ENCODE results near the gene RREB1.
"Not testable (repeated sequence)": the region's sequence is repeated elsewhere in the genome, so short reads cannot be mapped to it uniquely, and the experiment has no call there.

Gene RREB1

DNA sequence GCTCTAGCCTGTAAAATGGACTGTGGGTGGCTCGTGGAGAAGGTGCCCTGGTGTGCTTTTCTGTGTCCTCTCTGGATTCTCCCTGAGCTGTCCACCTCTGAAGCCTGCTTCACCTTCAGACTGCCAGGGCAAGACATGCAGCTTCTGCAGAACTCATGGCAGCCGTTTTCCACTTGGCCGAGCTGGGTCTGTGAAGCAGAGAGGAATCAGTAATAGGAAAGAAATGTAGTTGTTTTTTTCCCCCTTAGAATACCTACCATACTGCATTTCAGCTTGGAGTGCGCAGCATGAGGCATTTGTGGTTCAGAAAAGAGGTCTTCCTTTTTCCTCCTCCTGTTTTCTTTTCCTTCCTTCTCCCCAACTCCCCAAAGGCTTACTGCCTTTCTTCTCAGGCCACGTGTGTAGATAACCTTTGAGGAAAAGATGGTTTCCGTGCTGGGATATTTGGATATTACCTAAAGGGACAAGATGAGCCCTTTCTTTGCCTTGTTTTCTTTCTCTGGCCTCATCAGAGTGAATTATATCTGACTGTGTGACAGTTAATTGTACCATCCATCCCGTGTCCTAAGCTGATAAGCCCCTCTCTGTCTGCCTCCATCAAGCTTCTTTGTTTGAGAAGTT is 39.4 kb downstream of the RREB1 start:
- no peak for DNase-seq

DNA sequence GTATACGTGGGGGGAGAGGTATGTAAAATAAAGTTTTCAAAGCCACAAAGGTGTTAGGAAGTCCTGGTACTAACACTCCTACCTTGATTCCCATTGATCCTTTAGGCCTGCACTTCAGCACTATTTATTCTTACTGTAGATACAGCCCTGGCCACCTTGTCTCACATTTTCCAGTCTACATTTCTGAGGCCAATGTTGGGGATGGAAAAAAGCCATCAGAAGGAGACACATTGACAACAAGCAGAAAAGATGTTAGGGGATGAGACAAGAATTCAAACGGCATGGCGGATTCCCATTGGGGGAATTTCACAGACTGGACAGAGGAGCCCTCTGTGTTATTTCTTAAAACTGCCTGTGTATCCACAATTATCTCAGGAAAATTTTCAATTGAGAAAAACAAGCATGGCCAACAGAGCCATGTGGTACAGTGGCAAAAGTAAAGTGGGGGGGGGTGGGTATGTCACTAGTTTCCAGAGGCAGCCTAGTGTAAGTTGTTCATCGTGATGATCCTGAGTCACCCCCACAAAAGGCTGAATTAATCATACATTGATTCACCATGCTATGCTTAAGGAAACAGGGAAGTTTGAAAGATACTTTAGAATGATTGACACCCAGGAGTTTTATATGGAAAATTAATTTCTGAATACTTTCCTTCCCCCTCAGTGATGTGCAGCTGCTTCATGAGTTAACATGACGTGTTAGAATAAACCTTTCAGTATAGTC is 40.5 kb downstream of the RREB1 start:
- no peak for DNase-seq

GRCh38 chr6:7150381-7151064 is 42.8 kb downstream of the RREB1 start:
- DNase-seq = no peak

- no peak for DNase-seq
Observed at GRCh38 chr6:7151381-7151780, 43.6 kb downstream of the RREB1 start.

DNA sequence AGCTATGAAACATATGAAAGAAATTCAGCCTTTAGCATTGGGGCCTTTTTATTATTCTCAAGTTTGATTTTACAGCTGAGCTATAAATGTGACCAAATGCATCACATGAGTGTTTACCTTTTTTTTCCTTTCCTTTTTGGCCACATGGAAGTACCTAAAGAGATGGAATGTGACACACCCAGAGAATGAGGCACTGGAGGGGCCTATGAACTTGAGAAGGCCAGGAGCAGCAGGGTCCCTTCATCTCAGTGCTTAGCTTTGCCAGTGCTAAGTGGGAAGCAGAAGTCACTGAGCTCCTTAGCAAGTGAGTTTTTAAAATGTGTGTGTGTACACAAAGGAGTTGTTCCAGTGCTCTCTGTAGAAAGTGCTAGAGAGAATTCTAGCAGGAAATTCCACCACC is 44.7 kb downstream of the RREB1 start:
- DNase-seq = no peak

GRCh38 chr6:7153789-7154188 is 46.0 kb downstream of the RREB1 start:
- DNase-seq = no peak

DNA sequence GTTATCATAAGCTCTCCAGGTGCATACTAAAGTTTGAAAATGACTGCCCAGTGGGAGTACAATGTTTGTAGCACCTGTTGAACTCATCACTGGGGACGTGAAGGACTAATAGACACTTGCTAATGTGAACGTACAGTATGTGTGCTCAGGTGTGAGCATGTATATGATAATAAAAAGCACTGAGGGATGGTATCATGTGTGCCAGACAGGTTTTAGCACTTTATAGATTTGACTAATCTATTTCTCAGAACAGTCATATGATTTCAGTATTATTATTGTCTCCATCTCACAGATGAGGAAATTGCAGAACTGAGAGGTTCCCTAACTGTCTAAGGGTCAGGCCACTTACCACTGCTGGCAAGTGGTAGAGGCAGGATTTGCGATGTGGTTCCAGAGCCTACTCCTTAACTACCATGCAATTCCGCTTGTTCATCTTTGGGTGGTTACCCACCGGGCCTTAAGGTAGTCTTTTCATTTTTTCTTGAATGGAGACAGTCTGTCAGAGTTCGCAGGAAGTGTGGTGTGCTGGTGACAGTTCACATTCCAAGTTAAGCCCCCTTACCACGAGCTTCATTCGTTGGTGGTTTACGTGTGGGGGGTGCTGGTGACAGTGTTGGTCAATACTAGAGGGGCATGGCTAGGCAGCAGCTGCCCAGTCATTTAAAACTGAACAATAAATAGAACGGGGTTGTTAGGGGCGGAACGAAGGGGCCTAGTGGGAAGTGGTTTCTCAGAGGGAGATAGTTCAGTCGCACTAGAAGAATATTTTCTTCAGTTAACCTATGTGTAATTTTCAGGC is 46.8 kb downstream of the RREB1 start:
- DNase-seq = no peak

DNA sequence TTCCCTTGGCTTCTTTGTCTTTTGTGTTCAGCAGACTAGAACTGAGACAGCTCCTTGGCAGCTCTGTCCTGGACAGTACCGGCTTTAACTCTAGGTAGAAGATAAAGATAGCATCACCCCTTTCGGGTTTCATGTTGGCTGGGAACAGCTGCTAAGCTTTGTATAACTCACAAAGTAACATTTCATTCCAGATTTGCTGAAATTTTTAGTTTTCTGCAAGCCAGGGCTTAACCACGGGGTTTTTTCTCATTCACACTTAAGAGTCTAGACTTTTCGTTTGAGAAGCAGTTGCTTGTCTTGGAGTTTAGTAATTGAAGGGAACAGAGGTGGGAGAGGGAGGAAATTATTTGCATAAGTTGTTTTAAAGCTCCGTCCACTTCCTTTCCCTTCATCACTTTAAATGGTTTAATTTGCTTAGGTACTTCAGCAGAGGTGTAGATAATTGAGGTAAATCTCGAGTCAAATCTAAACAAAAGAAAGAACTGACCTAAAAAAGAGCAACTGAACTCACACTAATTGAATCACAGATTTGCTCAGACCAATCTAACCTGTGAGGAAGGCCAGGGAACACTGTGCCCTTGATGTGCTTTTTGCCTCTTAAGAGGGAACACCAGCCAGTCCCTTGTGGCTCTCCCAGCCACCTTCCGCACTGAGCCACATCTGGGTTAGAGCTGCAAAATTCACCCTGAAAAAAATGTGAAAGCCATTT is 48.3 kb downstream of the RREB1 start:
- DNase-seq = no peak

GRCh38 chr6:7156643-7157278 is 49.0 kb downstream of the RREB1 start:
- DNase-seq = no peak

GRCh38 chr6:7157307-7157706 is 49.5 kb downstream of the RREB1 start:
- not testable (repeated sequence) for DNase-seq

DNA sequence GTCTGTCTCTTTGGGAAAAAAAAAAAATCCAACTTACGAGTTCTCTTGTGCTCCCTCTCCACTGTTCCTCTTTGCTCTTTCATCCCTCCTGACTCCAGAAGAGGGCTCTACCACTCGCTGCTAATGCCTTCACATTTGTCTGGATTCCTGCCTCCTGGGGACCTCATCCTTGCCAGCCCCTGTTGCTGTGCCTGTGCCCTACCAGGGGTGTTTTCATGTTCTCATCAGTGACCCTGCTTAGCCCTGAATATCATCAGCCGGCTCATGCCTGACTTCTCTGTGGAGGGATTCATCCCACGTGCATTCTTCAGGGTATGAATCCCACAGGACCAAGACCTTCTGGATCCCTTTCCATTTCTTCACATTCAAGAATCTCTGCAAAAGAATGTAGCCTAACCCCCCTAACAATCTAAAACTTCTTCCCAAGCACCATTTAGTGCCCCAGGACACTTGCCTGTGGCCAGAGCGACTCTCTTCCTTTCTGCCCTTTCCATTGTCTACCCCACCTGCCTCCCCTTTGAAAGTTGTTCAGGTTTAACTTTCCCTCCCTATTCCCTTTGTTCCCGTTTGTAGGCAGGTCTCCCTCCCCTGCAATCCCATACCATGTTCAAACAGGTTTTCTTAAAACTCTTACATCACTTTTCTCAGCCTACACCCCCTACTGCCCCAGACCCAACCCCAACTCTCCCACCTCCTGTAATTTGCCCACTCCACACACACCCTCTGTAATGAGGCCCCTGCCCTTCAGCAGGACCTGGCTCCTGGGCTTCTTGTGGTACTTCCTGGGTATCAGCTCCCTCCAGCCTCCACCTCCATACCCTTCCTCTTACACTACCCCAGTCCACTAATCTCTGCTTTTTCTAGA is 50.2 kb downstream of the RREB1 start:
- DNase-seq = no peak

DNA sequence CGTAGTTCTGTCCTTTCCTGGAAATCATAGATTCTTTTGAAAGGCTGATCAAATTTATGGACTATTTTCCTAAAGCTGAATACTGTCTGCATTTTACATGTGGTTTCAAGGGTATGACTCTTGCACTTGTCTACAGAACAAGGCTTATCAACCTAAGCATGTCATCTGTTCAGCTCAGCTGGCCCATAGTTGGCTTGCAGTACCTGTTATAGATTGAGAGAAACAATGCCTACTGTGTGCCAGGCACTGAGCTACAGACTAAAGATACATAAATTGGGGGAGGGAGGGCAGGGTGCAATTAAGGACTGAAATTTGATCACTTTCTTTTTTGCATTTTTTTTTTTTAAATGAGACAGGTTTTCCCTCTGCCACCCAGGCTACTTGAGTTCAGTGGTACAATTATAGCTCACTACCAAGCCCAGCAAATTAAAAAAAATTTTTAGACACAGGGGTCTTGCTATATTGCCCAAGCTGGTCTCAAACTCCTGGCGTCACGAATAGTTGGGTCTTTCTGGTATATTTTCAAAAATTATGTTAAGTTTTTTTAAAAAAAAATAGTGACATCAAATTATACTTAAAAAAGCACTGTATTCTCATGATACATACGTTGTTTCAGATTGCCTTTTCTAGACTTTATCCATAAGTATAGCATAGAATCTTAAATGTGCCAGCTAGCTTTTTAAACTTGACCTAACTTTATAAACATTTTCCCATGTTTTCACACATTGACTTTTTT is 52.2 kb downstream of the RREB1 start:
- DNase-seq = no peak

DNA sequence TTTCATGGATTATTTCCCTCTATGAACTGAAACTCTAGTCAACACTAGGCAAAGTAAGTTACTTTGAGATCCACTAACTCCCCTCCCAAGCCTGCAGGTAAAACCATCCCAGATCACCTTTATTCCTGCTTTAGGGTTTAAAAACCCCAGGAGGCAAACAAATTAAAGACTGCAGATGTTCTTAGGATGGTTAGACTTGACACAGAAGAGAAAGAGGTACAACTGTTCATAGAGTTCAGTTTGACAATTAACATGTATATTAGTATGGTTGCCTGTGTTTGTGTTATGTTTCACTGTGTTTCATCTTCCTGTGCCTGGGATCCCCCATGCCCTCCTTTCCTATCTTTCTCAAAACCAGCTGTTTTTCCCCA is 53.5 kb downstream of the RREB1 start:
- DNase-seq = no peak

DNA sequence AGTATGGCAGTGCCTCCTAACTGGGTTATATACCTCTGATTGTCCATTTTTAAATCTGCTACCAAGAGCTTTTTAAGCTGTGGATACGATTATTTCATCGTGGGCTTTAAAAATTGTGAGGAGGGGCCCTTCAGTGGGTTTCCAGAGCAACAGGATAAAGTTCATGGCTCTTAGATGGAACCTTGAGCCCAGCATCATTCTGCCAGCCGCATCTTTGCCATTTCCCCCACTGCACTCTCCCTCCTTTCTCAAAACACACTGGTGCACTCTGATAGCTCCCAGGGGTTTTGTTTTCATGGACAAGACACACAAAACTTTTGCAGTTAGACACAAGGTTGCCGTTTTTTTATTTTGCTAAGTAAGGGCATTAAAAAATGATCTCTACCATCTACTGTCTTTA is 54.1 kb downstream of the RREB1 start:
- no peak for DNase-seq

DNA sequence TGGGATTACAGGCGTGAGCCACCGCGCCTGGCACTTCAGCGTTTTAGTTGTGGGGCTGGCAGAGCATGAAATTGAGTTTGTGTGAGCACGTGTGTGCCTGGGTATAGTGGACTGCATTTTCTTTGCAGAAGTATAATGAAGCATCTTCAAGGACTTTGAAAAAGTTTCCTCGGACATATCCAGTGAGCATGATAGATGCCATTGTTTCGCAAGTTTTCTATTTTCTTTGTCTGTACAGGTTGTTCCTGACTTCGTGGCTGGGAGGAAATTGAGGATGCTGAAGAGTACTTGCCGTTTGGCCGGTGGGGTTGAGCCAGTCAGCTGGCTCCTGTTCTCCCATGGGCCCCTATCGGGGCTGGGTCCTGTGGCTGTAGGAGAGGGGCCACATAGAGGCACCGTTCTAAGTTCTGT is 55.9 kb downstream of the RREB1 start:
- DNase-seq = no peak

DNA sequence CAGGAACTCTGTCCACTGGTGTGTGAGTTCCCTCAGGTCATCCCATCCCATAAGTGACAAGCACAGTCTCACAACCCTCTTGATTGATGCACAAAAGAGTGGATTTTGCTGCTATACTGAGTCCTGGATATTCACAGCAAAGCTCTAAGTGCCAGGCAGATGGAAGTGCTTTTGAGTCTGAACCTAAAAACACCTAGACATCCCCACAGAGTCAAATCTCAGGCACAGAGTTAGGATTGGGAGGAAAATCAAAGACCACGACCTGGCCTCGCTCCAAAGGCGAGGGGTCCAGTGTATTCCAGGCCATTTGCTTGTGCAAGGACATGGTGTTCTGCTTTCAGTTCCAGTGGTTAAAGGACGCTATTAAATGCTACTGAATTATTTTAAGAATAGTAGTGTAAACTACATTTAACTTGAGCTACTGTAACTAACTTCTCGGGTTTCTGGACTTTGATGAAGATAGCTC is 56.8 kb downstream of the RREB1 start:
- DNase-seq = no peak

DNA sequence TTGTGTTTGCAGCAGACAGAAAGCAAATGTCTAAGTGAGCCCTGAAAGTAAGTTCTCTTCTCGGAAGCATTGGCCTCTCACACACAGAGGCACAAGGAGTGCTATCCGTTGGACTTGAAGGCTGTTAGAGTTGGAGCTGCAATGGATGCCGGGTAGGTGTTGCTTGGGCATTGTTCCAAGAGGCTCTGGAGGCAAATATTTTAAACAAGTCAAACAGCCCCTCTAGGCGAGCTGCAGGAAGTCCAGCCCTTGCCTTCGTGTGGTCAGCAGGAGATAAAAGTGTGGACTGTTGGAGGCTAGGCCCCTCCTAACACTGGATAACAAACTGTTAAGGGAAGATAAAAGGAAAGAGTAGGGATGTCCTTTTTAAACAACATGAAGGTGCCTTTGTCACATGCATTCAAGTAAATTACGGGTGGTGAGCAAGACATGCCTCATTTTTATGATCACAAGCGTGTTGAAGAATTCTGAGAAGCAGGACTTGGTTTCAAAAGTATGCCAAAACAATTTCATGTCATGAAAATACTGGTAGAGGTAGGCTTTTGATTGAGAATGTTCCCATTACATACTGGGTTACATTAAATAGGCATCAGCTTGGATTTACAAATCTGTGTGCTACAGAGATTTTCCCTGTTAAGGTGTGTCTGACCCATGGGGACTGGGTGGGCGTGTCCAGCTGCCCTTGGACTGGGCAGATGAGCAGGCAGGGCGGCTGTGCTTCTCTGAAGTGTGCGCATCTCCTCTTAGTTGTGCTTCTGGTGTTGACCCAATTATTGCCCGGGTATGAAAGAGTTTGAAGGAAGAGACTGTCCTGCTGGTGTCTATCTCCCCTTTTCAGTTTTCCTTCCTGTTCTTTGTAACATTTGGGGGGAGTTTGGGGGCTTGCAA is 57.5 kb downstream of the RREB1 start:
- no peak for DNase-seq

DNA sequence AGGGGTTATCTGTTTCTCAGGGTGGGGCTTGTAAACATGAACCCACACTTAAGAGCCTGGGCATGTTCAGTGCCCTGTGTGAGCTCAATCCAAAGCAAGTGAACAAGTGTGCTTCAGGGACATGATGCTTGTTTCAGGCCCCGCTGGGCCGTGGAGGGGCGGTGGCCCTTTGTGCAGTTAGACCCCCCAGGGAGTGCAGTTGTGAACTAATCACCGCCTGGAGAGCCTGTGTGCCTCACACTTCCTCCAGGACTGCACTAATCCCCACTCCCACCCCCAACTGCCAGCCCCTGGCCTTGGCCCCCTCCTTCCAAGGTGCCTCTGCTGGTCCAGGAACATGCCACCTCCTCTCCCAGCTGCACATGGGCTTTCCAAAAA is 58.1 kb downstream of the RREB1 start:
- DNase-seq = no peak
